ENCODE data around the gene CLIC5.

Gene CLIC5

GRCh38 chr6:45924763-45925342 is 90.8 kb downstream of the CLIC5 start:
- TF ChIP-seq CTCF (conservative IDR thresholded peaks at IDR 0.05; ENCODE audit: low read depth, low read length), result no peak
- no peak overlapping the region for H3K4me3 ChIP-seq (ENCODE audit: low read depth, low read length)
- no peak for DNase-seq (ENCODE audit: low read depth)

GRCh38 chr6:45923831-45924391 is 91.7 kb downstream of the CLIC5 start:
- DNase-seq (ENCODE audit: low read depth), result peak; percentile 73
- H3K4me3 ChIP-seq (ENCODE audit: low read depth, low read length), result no peak overlapping the region
- TF ChIP-seq CTCF (conservative IDR thresholded peaks at IDR 0.05; ENCODE audit: low read depth, low read length), result no peak

GRCh38 chr6:45922728-45923351 is 92.8 kb downstream of the CLIC5 start:
- TF ChIP-seq CTCF (conservative IDR thresholded peaks at IDR 0.05; ENCODE audit: low read depth, low read length), result peak; percentile 96
- H3K4me3 ChIP-seq (ENCODE audit: low read depth, low read length), result no peak overlapping the region
- DNase-seq (ENCODE audit: low read depth), result peak; percentile 91

GRCh38 chr6:45921691-45922281 is 93.9 kb downstream of the CLIC5 start:
- no peak for TF ChIP-seq CTCF (conservative IDR thresholded peaks at IDR 0.05; ENCODE audit: low read depth, low read length)
- no peak overlapping the region for H3K4me3 ChIP-seq (ENCODE audit: low read depth, low read length)
- DNase-seq (ENCODE audit: low read depth), result peak; percentile 42

- peak; percentile 17 for DNase-seq (ENCODE audit: low read depth)
- no peak for TF ChIP-seq CTCF (conservative IDR thresholded peaks at IDR 0.05; ENCODE audit: low read depth, low read length)
- H3K4me3 ChIP-seq (ENCODE audit: low read depth, low read length), result no peak overlapping the region
Measured at GRCh38 chr6:45920819-45921511, 94.7 kb downstream of the CLIC5 start.

GRCh38 chr6:45917439-45917838 is 98.2 kb downstream of the CLIC5 start:
- DNase-seq (ENCODE audit: low read depth), result no peak
- TF ChIP-seq CTCF (conservative IDR thresholded peaks at IDR 0.05; ENCODE audit: low read depth, low read length), result no peak
- H3K4me3 ChIP-seq (ENCODE audit: low read depth, low read length), result no peak overlapping the region

Data from choroid plexus epithelial cell (primary cell).